Effector memory CD4-positive, alpha-beta T cell (primary cell): Measurements from ENCODE around the gene TES.
"Not testable (repeated sequence)": the region's sequence is repeated elsewhere in the genome, so short reads cannot be mapped to it uniquely, and the experiment has no call there.

Experiments used
- DNase-seq, 3 donors: peaks; one replicate each; pipeline ENCODE4 v3.0.0-alpha.2; 2020
- H3K27ac ChIP-seq: 2 replicates; pipeline ENCODE4 v1.7.0; 2013; ENCODE audit warnings: mild to moderate bottlenecking, low read length, moderate library complexity; ENCODE audit not compliant: insufficient read depth, poor library complexity, severe bottlenecking
- H3K27me3 ChIP-seq: replicated peaks from 2 replicates; pipeline ENCODE4 v1.7.0; 2013; ENCODE audit warnings: mild to moderate bottlenecking, low read length; ENCODE audit not compliant: insufficient read depth, control insufficient read depth, poor library complexity, severe bottlenecking
- H3K36me3 ChIP-seq: 2 replicates; pipeline ENCODE4 v1.7.0; 2013; ENCODE audit warnings: mild to moderate bottlenecking, low read length, moderate library complexity; ENCODE audit not compliant: control insufficient read depth, insufficient read depth
- H3K4me1 ChIP-seq: 2 replicates; pipeline ENCODE4 v1.7.0; 2013; ENCODE audit warnings: low read length, mild to moderate bottlenecking; ENCODE audit not compliant: control insufficient read depth, insufficient read depth, poor library complexity, severe bottlenecking
- H3K4me3 ChIP-seq: 2 replicates; pipeline ENCODE4 v1.7.0; 2013; ENCODE audit warnings: low read length, low read depth, mild to moderate bottlenecking; ENCODE audit not compliant: insufficient read depth, poor library complexity, severe bottlenecking
- H3K9me3 ChIP-seq: 2 replicates; pipeline ENCODE4 v1.7.0; 2013; ENCODE audit warnings: mild to moderate bottlenecking, low read length, moderate library complexity; ENCODE audit not compliant: control insufficient read depth

Gene TES

DNA sequence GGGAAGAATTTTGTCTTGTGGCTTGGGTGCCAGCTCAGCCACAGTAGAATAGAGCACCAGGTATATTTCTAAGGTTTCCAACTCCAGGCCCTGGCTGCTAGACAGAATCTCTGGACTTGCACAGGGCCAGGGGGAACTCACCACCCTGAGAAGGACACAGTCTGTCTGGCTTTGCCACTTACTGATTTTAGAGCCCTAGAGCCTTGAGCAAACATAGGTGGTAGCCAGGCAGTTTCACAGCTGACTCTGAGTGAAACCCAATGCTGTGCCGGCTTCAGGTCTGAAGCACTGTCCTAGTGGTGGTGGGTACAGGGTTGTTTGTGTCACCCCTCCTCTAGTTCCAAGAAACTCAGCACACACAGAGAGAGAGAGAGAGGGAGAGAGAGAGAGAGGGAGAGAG is 81.6 kb downstream of the TES start:
- no peak overlapping the region for H3K4me3 ChIP-seq
- H3K27ac ChIP-seq: no peak overlapping the region
- no peaks in the 10 kb centered on the region for H3K4me1 ChIP-seq
- H3K27me3 ChIP-seq: no peaks in the 10 kb centered on the region
- no peak for DNase-seq
- H3K9me3 ChIP-seq: no peaks in the 10 kb centered on the region
- H3K36me3 ChIP-seq: no peaks in the 10 kb centered on the region

DNA sequence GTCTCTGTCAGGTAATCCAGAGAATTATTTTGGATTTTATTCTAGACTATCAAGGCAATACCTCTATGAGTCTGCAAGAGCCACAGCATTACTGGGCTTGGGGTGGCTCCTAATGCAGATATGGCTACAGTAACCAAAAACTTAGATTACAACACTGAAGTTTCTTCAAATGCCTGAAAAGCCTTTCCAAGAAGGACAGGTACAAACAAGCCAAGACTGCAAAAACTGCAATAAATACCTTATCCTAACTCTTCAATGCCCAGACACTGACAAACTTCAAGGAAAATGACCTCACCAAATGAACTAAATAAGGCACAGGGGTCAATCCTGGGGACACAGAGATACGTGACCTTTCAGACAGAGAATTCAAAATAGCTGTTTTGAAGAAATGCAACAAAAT is 82.0 kb downstream of the TES start:
- DNase-seq: no peak
- no peak overlapping the region for H3K27ac ChIP-seq
- H3K36me3 ChIP-seq: no peaks in the 10 kb centered on the region
- no peaks in the 10 kb centered on the region for H3K4me1 ChIP-seq
- no peaks in the 10 kb centered on the region for H3K9me3 ChIP-seq
- no peaks in the 10 kb centered on the region for H3K27me3 ChIP-seq
- no peak overlapping the region for H3K4me3 ChIP-seq

DNA sequence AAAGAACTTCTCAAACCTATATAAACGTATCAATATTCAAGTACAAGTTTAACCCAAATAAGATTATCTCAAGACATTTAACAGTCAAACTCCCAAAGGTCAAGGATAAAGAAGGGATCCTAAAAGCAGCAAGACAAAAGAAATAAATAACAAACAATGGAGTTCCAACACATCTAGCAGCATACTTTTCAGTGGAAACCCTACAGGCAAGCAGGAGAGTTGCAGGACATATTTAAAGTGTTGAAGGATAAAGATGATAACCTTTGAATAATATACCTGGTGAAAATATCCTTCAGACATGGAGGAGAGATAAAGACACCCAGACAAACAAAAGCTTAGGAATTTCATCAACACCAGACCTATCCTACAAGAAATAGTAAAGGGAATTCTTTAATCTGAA is 82.8 kb downstream of the TES start:
- Histone ChIP-seq H3K4me1 (no peaks in the 10 kb centered on the region), H3K27me3 (no peaks in the 10 kb centered on the region), H3K9me3 (no peaks in the 10 kb centered on the region), H3K4me3 (no peak overlapping the region), H3K27ac (no peak overlapping the region), H3K36me3 (no peaks in the 10 kb centered on the region)
- DNase-seq: no peak

DNA sequence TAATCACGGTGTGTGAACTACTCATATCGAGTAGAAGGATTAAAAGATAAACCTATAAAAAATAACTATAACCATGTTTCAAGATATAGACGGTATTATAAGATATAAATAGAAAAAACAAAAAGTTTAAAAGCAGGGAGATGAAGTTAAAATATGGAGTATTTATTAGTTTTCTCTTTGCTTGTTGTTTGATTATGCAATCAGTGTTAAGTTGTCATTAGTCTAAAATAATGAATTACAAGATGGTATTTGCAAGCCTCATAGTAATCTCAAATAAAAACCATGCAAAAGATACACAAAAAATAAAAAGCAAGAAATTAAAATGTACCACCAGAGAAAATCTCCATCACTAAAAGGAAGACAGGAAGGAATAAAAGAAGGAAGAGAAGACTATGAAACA is 83.3 kb downstream of the TES start:
- H3K27ac ChIP-seq: no peak overlapping the region
- no peak for DNase-seq
- no peaks in the 10 kb centered on the region for H3K36me3 ChIP-seq
- H3K9me3 ChIP-seq: no peaks in the 10 kb centered on the region
- no peaks in the 10 kb centered on the region for H3K27me3 ChIP-seq
- H3K4me1 ChIP-seq: no peaks in the 10 kb centered on the region
- no peak overlapping the region for H3K4me3 ChIP-seq

DNA sequence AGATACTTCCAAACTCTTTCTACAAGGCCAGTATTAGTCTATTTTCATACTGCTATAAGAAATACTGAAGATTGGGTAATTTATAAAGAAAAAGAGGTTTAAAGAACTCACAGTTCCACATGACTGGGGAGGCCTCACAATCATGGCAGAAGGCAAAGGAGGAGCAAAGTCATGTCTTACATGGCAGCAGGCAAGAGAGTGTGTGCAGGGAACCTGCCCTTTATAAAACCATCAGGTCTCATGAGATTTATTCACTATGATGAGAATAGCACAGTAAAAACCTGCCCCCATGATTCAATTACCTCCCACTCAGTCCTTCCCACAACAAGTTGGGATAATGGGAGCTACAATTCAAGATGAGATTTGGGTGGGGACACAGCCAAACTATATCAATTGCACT is 85.6 kb downstream of the TES start:
- not testable (repeated sequence) for H3K36me3 ChIP-seq, DNase-seq, H3K4me1 ChIP-seq, H3K4me3 ChIP-seq, H3K9me3 ChIP-seq, H3K27ac ChIP-seq, H3K27me3 ChIP-seq

DNA sequence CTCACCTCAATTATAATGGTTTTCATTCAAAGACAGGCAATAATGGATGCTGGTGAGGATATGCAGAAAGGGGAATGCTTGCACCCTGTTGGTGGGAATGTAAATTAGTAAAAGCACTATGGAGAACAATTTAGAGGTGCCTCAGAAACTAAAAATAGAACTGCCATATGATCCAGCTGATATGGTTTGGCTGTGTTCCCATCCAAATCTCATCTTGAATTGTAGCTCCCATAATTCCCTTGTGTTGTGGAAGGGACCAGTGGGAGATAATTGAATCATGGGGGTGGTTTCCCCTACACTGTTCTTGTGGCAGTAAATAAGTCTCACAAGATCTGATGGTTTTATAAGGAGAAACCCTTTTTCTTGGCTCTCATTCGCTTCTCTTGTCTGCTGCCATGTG is 87.7 kb downstream of the TES start:
- no peak overlapping the region for H3K4me3 ChIP-seq

DNA sequence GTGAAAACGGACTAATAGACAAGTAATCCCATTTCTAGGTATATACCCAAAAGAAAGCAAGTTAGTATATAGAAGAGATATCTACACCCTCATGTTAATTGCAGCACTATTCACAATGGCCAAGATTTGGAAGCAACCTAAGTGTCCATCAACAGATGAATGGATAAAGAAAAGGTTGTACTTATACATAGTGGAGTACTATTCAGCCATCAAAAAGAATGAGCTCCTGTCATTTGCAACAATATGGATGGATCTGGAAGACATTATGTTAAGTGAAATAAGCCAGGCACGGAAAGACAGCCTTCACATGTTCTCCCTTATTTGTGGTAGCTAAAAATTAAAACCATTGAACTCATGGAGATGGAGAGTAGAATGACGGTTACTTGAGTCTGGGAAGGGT is 88.2 kb downstream of the TES start:
- Histone ChIP-seq H3K4me1 (no peaks in the 10 kb centered on the region), H3K27me3 (no peaks in the 10 kb centered on the region), H3K9me3 (no peaks in the 10 kb centered on the region), H3K27ac (no peak overlapping the region), H3K36me3 (no peaks in the 10 kb centered on the region), H3K4me3 (no peak overlapping the region)
- DNase-seq: no peak

More for the DNA sequence above, 87.7 kb downstream of the TES start:
- DNase-seq: no peak
- H3K36me3 ChIP-seq: no peaks in the 10 kb centered on the region
- no peaks in the 10 kb centered on the region for H3K9me3 ChIP-seq
- H3K27ac ChIP-seq: no peak overlapping the region
- H3K27me3 ChIP-seq: no peaks in the 10 kb centered on the region
- H3K4me1 ChIP-seq: no peaks in the 10 kb centered on the region

DNA sequence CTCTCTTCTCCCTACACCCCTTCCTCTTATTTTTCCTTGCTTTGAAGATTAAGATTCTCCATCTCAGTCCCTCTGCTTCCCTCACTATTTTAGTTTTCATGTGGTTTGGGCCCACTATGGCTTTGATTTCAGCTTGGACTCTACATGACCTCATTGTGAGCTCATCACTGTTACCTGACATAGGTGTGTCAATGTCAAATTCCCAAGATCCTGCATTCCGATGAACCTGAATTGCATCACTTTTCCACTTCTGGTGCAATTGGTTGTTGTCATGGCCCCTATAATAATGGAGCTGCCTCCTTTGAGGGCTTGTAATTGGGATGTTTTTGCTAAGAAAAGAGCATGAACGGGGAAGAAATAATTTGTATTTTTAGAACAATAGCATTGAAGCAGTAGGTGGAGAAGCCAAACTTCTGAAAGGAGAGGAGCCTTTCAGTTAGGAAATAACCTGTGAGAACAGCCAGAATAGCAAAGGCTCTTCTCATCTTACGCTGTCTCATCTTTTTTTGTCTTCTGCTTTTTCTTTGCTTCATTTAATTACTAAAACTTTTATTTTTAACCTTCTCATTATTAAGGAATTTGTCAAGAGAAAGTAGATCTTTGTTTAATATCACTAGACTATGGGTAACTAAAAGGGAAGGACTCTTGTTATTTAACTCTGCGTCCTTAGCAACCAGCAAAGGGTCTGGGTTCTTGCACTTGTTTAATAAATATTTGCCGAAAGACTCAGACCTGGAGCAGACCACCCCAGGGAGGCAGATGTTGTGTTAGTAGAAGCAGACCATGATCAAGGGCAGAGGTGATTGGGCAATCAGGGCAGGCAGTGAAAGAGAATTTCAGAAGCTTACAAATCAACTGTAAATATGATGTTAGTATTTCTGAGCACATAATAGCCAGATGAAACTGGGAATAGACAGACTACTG is 95.4 kb downstream of the TES start:
- Histone ChIP-seq H3K9me3 (no peaks in the 10 kb centered on the region), H3K27ac (no peak overlapping the region)
- DNase-seq: no peak

DNA sequence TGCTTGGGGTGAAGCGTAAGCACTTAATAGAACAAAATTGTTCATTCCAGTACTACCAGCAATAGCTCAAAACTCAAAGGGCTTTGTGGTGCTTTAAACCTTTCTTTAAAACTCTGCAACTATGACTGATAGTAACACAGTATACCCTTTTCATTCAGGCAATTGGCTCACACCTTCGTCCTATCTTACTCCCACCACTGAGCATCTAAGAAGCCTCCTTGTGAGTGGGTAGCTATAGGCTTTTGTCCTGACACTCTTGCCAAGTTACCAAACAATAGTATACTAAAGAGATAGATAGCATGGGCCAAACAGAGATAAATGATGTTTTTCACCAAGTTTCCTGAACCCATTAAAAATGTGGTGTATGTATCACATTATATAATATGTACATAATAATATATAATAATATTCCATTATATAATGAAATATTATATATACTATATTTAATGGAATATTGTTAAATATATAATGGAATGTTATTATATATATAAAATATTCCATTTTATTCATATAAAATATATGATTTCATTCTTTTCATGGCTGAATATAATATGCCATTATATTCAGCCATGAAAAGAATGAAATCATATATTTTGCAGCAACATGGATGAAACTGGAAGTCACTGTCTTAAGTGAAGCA is 96.2 kb downstream of the TES start:
- no peaks in the 10 kb centered on the region for H3K36me3 ChIP-seq
- no peak overlapping the region for H3K27ac ChIP-seq
- no peaks in the 10 kb centered on the region for H3K27me3 ChIP-seq
- no peak overlapping the region for H3K4me3 ChIP-seq
- no peaks in the 10 kb centered on the region for H3K4me1 ChIP-seq
- no peaks in the 10 kb centered on the region for H3K9me3 ChIP-seq
- no peak for DNase-seq

More for the DNA sequence above, 95.4 kb downstream of the TES start:
- H3K4me1 ChIP-seq: no peaks in the 10 kb centered on the region
- H3K4me3 ChIP-seq: no peak overlapping the region
- no peaks in the 10 kb centered on the region for H3K36me3 ChIP-seq
- H3K27me3 ChIP-seq: no peaks in the 10 kb centered on the region

DNA sequence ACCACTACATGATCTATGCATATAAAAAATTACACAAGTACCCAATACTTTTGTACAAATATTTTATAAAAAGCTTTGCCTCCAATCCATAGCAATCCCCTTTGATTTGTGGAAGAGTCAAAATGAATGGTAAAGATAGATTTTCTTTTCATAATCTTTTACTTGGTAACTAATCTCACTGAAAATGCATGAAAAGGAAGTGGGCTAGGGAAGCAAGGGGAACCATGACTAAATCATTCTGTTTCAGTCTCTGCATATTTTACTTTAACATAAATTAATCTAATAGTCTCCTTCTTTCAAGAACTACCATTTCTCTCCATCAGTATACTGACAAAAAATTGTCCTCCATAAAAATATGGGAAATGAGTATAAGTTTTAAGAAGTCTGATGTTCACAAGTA is 96.9 kb downstream of the TES start:
- no peaks in the 10 kb centered on the region for H3K27me3 ChIP-seq
- H3K27ac ChIP-seq: no peak overlapping the region
- H3K36me3 ChIP-seq: no peaks in the 10 kb centered on the region
- DNase-seq: no peak
- H3K9me3 ChIP-seq: no peaks in the 10 kb centered on the region
- H3K4me3 ChIP-seq: no peak overlapping the region
- H3K4me1 ChIP-seq: no peaks in the 10 kb centered on the region
